Endothelial cell of umbilical vein (primary cell): ENCODE measurements around the gene NUMBL.

ENCODE experiments used
- EZH2 ChIP-seq: IDR thresholded peaks from 2 replicates; pipeline ENCODE4 v1.6.1; 2012; ENCODE audit warnings: borderline replicate concordance, low read depth, mild to moderate bottlenecking, moderate library complexity, low read length, inconsistent platforms; ENCODE audit not compliant: severe bottlenecking
- MYC ChIP-seq: IDR thresholded peaks from one replicate; pipeline ENCODE4 v1.6.1; 2011; ENCODE audit warnings: mild to moderate bottlenecking, low read depth, low read length
- POLR2A ChIP-seq: IDR thresholded peaks from 2 replicates; pipeline ENCODE4 v1.6.1; 2012; ENCODE audit warnings: low read depth, mild to moderate bottlenecking, control low read depth, low read length
- POLR2AphosphoS5 ChIP-seq: IDR thresholded peaks from 2 replicates; pipeline ENCODE4 v1.6.1; 2012; ENCODE audit warnings: low read depth, mild to moderate bottlenecking, control low read depth, low read length, moderate library complexity; ENCODE audit not compliant: insufficient read depth
- TF ChIP-seq, protein P1 (sequence below), 2 donors: IDR thresholded peaks; 1 replicate in 1 of 2; 2 replicates in 1 of 2; pipeline ENCODE4 v1.5.1; 2011; ENCODE audit warnings: low read length in 2 of 2, mild to moderate bottlenecking in 2 of 2, moderate library complexity in 2 of 2, control low read depth in 1 of 2, inconsistent platforms in 1 of 2, low read depth in 1 of 2; ENCODE audit not compliant: insufficient read depth in 1 of 2; ENCODE audit errors: extremely low read depth in 1 of 2
- TF ChIP-seq, protein P2 (sequence below): IDR thresholded peaks from 2 replicates; pipeline ENCODE4 v1.6.1; 2011; ENCODE audit not compliant: insufficient read depth, insufficient read length

DNA sequence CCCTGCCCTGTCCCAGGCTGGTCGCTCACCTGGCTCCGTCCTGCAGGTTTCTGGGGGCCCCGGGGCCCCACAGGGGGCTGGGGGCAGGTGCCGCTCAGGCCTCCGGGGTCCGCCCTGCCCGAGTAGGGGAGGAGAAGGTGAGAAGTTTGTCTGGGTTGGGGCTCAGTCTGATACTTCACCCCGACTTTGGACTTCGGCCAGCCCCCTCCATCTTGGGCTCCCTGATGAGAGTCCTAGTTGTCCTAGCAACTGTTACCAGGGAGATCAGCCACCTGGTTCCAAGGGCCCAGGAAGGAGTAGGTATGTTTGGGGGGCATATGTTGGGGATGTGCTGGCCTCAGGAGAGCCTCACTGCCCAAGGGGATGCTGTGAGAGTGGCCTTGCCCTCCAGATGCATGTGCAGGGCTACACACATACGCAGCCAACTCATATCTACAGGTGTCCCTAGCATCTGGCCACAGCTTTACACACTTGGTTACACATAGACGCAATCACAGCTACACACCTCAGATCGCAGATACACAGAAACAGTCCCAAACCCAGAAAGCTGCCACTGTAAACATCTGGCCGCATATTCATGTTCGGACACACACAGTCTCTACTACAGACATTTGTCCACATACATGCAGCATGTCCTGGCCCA is 3.4 kb downstream of the NUMBL start:
- TF ChIP-seq POLR2A (no peak), MYC (no peak), POLR2AphosphoS5 (no peak), EZH2 (no peak)
- TF ChIP-seq, protein P1, sequence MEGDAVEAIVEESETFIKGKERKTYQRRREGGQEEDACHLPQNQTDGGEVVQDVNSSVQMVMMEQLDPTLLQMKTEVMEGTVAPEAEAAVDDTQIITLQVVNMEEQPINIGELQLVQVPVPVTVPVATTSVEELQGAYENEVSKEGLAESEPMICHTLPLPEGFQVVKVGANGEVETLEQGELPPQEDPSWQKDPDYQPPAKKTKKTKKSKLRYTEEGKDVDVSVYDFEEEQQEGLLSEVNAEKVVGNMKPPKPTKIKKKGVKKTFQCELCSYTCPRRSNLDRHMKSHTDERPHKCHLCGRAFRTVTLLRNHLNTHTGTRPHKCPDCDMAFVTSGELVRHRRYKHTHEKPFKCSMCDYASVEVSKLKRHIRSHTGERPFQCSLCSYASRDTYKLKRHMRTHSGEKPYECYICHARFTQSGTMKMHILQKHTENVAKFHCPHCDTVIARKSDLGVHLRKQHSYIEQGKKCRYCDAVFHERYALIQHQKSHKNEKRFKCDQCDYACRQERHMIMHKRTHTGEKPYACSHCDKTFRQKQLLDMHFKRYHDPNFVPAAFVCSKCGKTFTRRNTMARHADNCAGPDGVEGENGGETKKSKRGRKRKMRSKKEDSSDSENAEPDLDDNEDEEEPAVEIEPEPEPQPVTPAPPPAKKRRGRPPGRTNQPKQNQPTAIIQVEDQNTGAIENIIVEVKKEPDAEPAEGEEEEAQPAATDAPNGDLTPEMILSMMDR (IDR thresholded peaks at IDR 0.05; ENCODE audit: extremely low read depth in 1 of 2, insufficient read depth in 1 of 2, low read depth in 1 of 2, low read length in 2 of 2): no peak
- TF ChIP-seq, protein P2, sequence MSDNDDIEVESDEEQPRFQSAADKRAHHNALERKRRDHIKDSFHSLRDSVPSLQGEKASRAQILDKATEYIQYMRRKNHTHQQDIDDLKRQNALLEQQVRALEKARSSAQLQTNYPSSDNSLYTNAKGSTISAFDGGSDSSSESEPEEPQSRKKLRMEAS: no peak
